Liver (tissue), 9 donors: ENCODE results near the gene TSSC4. TPM values are rescaled to one million over a fixed set of nuclear protein-coding genes. Genes with fewer than 3 reads are reported as not detected.

Source experiments
- DNase-seq: peaks from one replicate; pipeline ENCODE4 v3.0.0-alpha.2; 2017; ENCODE audit warnings: low spot score
- H3K27ac ChIP-seq, 2 donors: one replicate each; pipeline ENCODE4 v1.7.0; 2013; ENCODE audit warnings: inconsistent platforms in 2 of 2, low read length in 2 of 2, control low read depth in 1 of 2, low read depth in 1 of 2, mild to moderate bottlenecking in 1 of 2
- H3K27me3 ChIP-seq, 4 donors: one replicate each; pipeline versions ENCODE4 v1.6.1 to v1.7.0; 2013; ENCODE audit warnings: low read length in 3 of 4, inconsistent platforms in 1 of 4, mild to moderate bottlenecking in 1 of 4, moderate library complexity in 1 of 4; ENCODE audit not compliant: control insufficient read depth in 4 of 4, insufficient read depth in 4 of 4
- H3K36me3 ChIP-seq, 4 donors: one replicate each; pipeline versions ENCODE4 v1.6.1 to v1.7.0; 2013; ENCODE audit warnings: low read length in 3 of 4, mild to moderate bottlenecking in 3 of 4, low read depth in 1 of 4, moderate library complexity in 1 of 4; ENCODE audit not compliant: control insufficient read depth in 4 of 4, insufficient read depth in 3 of 4
- H3K4me1 ChIP-seq, 4 donors: one replicate each; pipeline versions ENCODE4 v1.6.1 to v1.7.0; 2013; ENCODE audit warnings: low read length in 3 of 4, mild to moderate bottlenecking in 3 of 4, moderate library complexity in 1 of 4; ENCODE audit not compliant: control insufficient read depth in 4 of 4, insufficient read depth in 4 of 4
- H3K4me3 ChIP-seq, 3 donors: one replicate each; pipeline versions ENCODE4 v1.6.1 to v1.7.0; 2013; ENCODE audit warnings: low read length in 3 of 3, control low read depth in 1 of 3, low read depth in 1 of 3, mild to moderate bottlenecking in 1 of 3
- H3K9ac ChIP-seq, 2 donors: one replicate each; pipeline ENCODE4 v1.7.0; 2013; ENCODE audit warnings: low read length in 2 of 2, mild to moderate bottlenecking in 2 of 2, moderate library complexity in 2 of 2, control low read depth in 1 of 2, low read depth in 1 of 2
- H3K9me3 ChIP-seq, 4 donors: one replicate each; pipeline versions ENCODE4 v1.6.1 to v1.7.0; 2013; ENCODE audit warnings: low read length in 3 of 4; ENCODE audit not compliant: control insufficient read depth in 4 of 4
- CTCF ChIP-seq: fragments of 150-350 bp; IDR thresholded peaks from 2 replicates; pipeline ENCODE4 v1.5.1; 2017; ENCODE audit warnings: improper control_type of control experiment, low read depth, low read length; ENCODE audit not compliant: missing input control
- EGR1 ChIP-seq, 2 donors: IDR thresholded peaks; 2 replicates each; pipeline ENCODE4 v1.6.1; 2016 to 2018; ENCODE audit warnings: antibody characterized with exemption in 2 of 2, low read depth in 2 of 2
- FOXA1 ChIP-seq: IDR thresholded peaks from 2 replicates; pipeline ENCODE4 v1.6.1; 2016; ENCODE audit warnings: antibody characterized with exemption
- FOXA2 ChIP-seq: IDR thresholded peaks from 2 replicates; pipeline ENCODE4 v1.6.1; 2016; ENCODE audit warnings: antibody characterized with exemption
- GABPA ChIP-seq, 2 donors: IDR thresholded peaks in 1 of 2; conservative IDR thresholded peaks in 1 of 2; 2 replicates each; pipeline ENCODE4 v1.6.1; 2016; ENCODE audit warnings: antibody characterized with exemption in 2 of 2, mild to moderate bottlenecking in 1 of 2, moderate library complexity in 1 of 2
- HNF4A ChIP-seq, 2 donors: conservative IDR thresholded peaks; 2 replicates each; pipeline ENCODE4 v1.6.1; 2016; ENCODE audit warnings: antibody characterized with exemption in 2 of 2, mild to moderate bottlenecking in 2 of 2
- HNF4G ChIP-seq: IDR thresholded peaks from 2 replicates; pipeline ENCODE4 v1.6.1; 2016; ENCODE audit warnings: antibody characterized with exemption
- JUND ChIP-seq, 2 donors: IDR thresholded peaks; 2 replicates each; pipeline ENCODE4 v1.6.1; 2016; ENCODE audit warnings: antibody characterized with exemption in 2 of 2
- MAX ChIP-seq: IDR thresholded peaks from 2 replicates; pipeline ENCODE4 v1.6.1; 2016; ENCODE audit warnings: antibody characterized with exemption
- NR2F2 ChIP-seq: IDR thresholded peaks from 2 replicates; pipeline ENCODE4 v1.6.1; 2016; ENCODE audit warnings: antibody characterized with exemption
- RAD21 ChIP-seq, 2 donors: IDR thresholded peaks; 2 replicates each; pipeline ENCODE4 v1.6.1; 2016; ENCODE audit warnings: antibody characterized with exemption in 2 of 2, mild to moderate bottlenecking in 2 of 2
- RXRA ChIP-seq, 2 donors: IDR thresholded peaks; 2 replicates each; pipeline ENCODE4 v1.6.1; 2017 to 2018; ENCODE audit warnings: antibody characterized with exemption in 2 of 2, mild to moderate bottlenecking in 1 of 2
- SP1 ChIP-seq: IDR thresholded peaks from 2 replicates; pipeline ENCODE4 v1.6.1; 2018; ENCODE audit warnings: antibody characterized with exemption, mild to moderate bottlenecking
- TAF1 ChIP-seq: conservative IDR thresholded peaks from 2 replicates; pipeline ENCODE4 v1.6.1; 2016; ENCODE audit warnings: antibody characterized with exemption, mild to moderate bottlenecking
- YY1 ChIP-seq: IDR thresholded peaks from 2 replicates; pipeline ENCODE4 v1.6.1; 2016; ENCODE audit warnings: antibody characterized with exemption, mild to moderate bottlenecking
- WGBS: extraction: QIAGEN DNeasy Blood & Tissue Kit; methylation state at CpG from one replicate; pipeline ENCODE4 v1.1.7; 2013; 5-methylcytosine and 5-hydroxymethylcytosine counted together
- polyA plus RNA-seq, 2 donors: library from polyadenylated mRNA; stranded (reverse) in 1 of 2; unstranded in 1 of 2; fragments of 200-250 nt in 1 of 2; fragments of >200 nt in 1 of 2; fragmentation: Nextera tagmentation in 1 of 2; extraction: Ambion mirVana in 1 of 2; gene quantifications; one replicate each; pipeline versions ENCODE4 v1.2.1 to v1.2.3, GENCODE V29; 2013 to 2015
- total RNA-seq, 2 donors: library from RNA; depleted of rRNA; stranded (reverse); fragments of >200 nt; gene quantifications; one replicate each; pipeline ENCODE4 v1.2.3, GENCODE V29; 2014
- TF ChIP-seq, protein P1 (sequence below): IDR thresholded peaks from 2 replicates; pipeline ENCODE4 v1.6.1; 2016; ENCODE audit warnings: antibody characterized with exemption, mild to moderate bottlenecking
- TF ChIP-seq, protein P2 (sequence below): IDR thresholded peaks from 2 replicates; pipeline ENCODE4 v1.6.1; 2016; ENCODE audit warnings: antibody characterized with exemption
- TF ChIP-seq, protein P3 (sequence below): IDR thresholded peaks from 2 replicates; pipeline ENCODE4 v1.6.1; 2016; ENCODE audit warnings: antibody characterized with exemption
- donor health status: healthy.
- donor health status: healthy.
- donor health status: healthy.
- donor health status: healthy.
- donor health status: healthy.

Gene TSSC4
- total and polyA plus RNA-seq, 4 donors, result 15.8 to 19.1 (median 17.6) TPM

DNA sequence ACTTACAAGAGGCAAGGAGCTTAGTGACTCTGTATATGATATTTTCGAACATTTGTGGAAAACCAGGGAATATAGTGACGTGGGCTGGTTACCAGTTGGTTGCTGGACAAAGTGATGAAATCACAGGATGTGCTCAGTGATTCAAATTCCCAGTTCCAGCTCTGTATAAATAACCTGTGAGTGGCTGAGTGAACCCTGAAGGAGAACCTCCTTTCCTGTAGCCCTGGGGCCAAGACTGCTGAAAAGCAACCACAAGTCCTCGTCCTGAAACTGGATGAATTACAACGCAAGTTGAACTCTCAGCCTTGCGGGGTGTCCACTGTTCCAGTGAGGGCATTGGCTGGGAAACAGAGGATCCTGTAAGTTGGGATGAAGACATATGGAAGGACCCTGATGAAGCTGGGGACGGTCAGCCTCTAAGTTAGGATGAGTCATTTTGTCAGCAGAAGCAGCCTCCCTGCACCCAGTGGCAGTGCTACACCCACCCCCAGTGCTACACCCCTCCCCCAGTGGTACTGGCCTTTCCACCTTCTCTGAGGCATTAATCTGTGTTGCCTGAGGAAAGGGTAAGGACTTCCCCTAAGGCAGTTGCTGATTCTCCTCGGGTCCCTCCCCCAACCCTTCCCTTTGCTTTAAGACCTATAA, 45.4 kb upstream of the TSSC4 start:
- DNase-seq, result no peak
- Histone ChIP-seq H3K9me3 (no peaks in the 10 kb centered on the region), H3K9ac (no peak overlapping the region), H3K4me1 (no peaks in the 10 kb centered on the region), H3K4me3 (no peak overlapping the region), H3K27me3 (no peaks in the 10 kb centered on the region), H3K36me3 (no peaks in the 10 kb centered on the region), H3K27ac (no peak overlapping the region)
- 80% methylated on average over 7 of the region's 7 CpGs for WGBS
- TF ChIP-seq JUND (IDR thresholded peaks at IDR 0.05), result no peak
- TF ChIP-seq FOXA2, result no peak
- no peak for TF ChIP-seq GABPA (IDR thresholded peaks at IDR 0.05 in 1 of 2, conservative IDR thresholded peaks at IDR 0.05 in 1 of 2)
- TF ChIP-seq SP1, result no peak
- TF ChIP-seq, protein P1, sequence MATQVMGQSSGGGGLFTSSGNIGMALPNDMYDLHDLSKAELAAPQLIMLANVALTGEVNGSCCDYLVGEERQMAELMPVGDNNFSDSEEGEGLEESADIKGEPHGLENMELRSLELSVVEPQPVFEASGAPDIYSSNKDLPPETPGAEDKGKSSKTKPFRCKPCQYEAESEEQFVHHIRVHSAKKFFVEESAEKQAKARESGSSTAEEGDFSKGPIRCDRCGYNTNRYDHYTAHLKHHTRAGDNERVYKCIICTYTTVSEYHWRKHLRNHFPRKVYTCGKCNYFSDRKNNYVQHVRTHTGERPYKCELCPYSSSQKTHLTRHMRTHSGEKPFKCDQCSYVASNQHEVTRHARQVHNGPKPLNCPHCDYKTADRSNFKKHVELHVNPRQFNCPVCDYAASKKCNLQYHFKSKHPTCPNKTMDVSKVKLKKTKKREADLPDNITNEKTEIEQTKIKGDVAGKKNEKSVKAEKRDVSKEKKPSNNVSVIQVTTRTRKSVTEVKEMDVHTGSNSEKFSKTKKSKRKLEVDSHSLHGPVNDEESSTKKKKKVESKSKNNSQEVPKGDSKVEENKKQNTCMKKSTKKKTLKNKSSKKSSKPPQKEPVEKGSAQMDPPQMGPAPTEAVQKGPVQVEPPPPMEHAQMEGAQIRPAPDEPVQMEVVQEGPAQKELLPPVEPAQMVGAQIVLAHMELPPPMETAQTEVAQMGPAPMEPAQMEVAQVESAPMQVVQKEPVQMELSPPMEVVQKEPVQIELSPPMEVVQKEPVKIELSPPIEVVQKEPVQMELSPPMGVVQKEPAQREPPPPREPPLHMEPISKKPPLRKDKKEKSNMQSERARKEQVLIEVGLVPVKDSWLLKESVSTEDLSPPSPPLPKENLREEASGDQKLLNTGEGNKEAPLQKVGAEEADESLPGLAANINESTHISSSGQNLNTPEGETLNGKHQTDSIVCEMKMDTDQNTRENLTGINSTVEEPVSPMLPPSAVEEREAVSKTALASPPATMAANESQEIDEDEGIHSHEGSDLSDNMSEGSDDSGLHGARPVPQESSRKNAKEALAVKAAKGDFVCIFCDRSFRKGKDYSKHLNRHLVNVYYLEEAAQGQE, result no peak
- no peak for TF ChIP-seq RAD21 (IDR thresholded peaks at IDR 0.05)
- no peak for TF ChIP-seq HNF4G
- no peak for TF ChIP-seq CTCF
- no peak for TF ChIP-seq MAX
- TF ChIP-seq YY1, result no peak
- no peak for TF ChIP-seq NR2F2
- TF ChIP-seq TAF1, result no peak
- TF ChIP-seq RXRA (IDR thresholded peaks at IDR 0.05), result no peak
- no peak for TF ChIP-seq EGR1 (IDR thresholded peaks at IDR 0.05; ENCODE audit: low read depth in 2 of 2)
- no peak for TF ChIP-seq FOXA1
- TF ChIP-seq, protein P2, sequence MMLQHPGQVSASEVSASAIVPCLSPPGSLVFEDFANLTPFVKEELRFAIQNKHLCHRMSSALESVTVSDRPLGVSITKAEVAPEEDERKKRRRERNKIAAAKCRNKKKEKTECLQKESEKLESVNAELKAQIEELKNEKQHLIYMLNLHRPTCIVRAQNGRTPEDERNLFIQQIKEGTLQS, result no peak
- TF ChIP-seq, protein P3, sequence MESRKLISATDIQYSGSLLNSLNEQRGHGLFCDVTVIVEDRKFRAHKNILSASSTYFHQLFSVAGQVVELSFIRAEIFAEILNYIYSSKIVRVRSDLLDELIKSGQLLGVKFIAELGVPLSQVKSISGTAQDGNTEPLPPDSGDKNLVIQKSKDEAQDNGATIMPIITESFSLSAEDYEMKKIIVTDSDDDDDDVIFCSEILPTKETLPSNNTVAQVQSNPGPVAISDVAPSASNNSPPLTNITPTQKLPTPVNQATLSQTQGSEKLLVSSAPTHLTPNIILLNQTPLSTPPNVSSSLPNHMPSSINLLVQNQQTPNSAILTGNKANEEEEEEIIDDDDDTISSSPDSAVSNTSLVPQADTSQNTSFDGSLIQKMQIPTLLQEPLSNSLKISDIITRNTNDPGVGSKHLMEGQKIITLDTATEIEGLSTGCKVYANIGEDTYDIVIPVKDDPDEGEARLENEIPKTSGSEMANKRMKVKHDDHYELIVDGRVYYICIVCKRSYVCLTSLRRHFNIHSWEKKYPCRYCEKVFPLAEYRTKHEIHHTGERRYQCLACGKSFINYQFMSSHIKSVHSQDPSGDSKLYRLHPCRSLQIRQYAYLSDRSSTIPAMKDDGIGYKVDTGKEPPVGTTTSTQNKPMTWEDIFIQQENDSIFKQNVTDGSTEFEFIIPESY, result no peak
- TF ChIP-seq HNF4A (conservative IDR thresholded peaks at IDR 0.05), result no peak
